GM13977 (cell line): Measurements from ENCODE around the gene RASGEF1B.

ENCODE experiments used
- DNase-seq: peaks from one replicate; pipeline ENCODE4 v3.0.0; 2012; ENCODE audit warnings: low spot score
- in situ Hi-C: fragments of 300-500 bp; cut with MboI; formaldehyde crosslinking; loops from one replicate; pipeline ENCODE4 v1.12.0; 2022; ENCODE audit warnings: low sequenced_read_pairs, low pct_unique_long_range_greater_than_20kb, mixed read lengths, inconsistent platforms; ENCODE audit not compliant: unreplicated experiment
- TF ChIP-seq, protein P1 (sequence below): IDR thresholded peaks from 2 replicates; pipeline ENCODE4 v1.5.1; 2012; ENCODE audit warnings: mild to moderate bottlenecking, control low read depth; ENCODE audit not compliant: insufficient read depth; ENCODE audit errors: extremely low read depth, missing control alignments

RASGEF1B gene

DNA sequence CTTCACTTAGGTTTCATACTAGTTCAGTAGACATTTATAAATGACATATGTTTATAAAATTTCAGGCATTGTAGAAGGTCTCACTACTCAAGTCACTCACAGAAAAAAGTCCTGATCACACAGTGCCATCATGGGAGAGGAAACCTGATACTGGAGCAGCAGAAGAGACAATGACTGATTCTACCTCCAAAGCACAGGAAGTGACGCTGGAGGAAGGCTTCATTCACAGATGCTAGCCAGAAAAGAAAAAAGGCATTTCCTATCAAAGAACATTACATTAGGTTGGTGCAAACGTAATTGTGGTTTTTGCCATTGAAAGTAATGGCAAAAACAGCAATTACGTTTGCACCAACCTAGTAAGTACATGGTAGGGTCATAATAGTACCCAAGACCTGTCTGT is 79.5 kb downstream of the RASGEF1B start:
- DNase-seq = no peak
- in situ Hi-C loops = no loop called here
- TF ChIP-seq, protein P1, sequence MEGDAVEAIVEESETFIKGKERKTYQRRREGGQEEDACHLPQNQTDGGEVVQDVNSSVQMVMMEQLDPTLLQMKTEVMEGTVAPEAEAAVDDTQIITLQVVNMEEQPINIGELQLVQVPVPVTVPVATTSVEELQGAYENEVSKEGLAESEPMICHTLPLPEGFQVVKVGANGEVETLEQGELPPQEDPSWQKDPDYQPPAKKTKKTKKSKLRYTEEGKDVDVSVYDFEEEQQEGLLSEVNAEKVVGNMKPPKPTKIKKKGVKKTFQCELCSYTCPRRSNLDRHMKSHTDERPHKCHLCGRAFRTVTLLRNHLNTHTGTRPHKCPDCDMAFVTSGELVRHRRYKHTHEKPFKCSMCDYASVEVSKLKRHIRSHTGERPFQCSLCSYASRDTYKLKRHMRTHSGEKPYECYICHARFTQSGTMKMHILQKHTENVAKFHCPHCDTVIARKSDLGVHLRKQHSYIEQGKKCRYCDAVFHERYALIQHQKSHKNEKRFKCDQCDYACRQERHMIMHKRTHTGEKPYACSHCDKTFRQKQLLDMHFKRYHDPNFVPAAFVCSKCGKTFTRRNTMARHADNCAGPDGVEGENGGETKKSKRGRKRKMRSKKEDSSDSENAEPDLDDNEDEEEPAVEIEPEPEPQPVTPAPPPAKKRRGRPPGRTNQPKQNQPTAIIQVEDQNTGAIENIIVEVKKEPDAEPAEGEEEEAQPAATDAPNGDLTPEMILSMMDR = no peak

DNA sequence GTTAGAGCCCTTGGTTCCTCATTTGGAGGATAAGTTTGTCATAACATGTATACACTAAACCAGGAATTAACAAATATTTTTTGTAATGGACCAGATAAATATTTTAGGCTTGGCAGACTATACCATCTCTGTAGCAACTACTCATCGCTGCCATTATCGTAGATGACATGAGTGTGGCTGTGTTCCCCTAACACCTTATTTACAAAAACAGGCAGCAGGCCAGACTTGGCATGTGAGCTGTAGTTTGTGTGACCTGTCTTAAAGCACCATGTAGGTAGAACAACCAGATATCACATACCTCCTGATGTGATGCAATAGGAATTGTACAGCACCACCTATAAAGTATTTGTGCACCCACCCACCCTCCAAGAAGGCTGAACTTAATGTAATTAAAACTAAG is 82.0 kb downstream of the RASGEF1B start:
- TF ChIP-seq, protein P1 = no peak
- DNase-seq = no peak
- in situ Hi-C loops = no loop called here

DNA sequence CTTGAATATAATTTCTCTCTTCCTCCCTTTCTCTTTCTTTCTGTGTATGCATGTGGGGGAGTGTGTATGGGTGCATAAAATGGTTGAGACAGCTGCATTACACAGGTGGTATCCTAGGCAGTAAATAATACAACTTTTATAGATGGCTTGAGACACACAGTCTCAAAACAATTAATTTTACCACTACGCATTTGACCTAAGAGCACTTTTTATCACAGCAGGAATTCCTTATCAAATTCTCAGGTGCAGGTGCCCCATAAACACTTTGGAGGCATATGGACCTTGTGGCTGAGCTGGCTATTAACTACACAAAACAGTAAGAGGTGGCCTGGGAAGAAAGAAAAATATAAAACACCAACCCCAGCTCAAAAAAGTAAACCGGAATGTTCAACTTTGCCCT is 91.3 kb downstream of the RASGEF1B start:
- DNase-seq = no peak
- in situ Hi-C loops = no loop called here
- TF ChIP-seq, protein P1 = no peak

DNA sequence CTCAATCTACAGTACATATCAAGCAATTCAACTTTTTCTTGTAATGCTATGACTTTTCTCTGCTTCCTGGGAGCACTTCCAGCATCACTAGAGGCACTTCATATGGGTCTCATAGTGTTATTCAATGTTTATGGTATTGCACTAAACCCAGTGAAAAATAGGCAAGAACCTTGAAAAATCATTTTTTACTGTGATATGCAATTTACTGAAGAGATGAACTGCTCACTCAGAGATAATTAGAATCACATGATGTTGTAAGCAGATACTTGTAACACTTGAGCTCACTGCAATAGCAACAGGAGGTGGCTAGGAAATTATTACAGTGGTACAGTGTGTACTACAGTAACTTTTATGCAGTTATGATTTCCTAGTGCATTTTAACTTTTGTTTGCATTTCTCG is 93.3 kb downstream of the RASGEF1B start:
- in situ Hi-C loops = no loop called here
- TF ChIP-seq, protein P1 = no peak
- DNase-seq = no peak

DNA sequence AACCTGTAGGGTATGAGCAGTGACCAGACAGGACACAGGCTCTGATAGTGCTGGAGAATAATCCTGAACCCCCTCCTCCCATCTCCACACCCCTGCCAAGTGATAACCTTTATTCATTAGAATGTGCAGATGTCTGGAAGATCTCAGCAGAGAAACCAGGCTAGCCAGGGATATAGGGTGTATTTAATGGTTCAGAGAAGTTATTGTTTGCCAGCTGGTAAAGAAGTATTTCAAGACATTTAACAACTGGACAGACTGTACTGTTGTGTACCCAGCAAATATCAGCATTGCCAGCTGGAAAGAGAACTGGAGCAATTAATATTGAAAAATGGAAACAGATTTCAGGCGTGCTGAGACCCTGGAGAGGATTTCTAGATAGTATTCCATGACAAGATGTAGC is 94.5 kb downstream of the RASGEF1B start:
- in situ Hi-C loops = no loop called here
- DNase-seq = no peak
- TF ChIP-seq, protein P1 = no peak

DNA sequence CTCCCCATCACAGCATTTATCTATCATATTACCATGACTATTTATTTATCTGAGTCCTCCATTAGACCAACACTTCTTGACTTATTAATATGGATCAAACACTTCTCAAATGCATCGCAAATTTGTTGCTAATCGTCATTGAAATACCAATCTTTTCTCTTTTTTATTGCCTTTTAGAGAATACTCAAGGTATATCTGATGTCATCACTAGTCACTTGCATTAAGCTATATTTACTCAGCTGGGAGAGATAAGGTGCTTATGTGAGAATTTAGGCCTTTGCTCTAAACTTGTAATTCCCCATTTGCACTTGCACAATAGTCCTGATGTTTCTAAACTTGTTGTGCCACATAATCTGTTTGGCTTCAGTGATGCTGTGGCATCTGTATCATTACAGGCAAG is 95.0 kb downstream of the RASGEF1B start:
- DNase-seq = no peak

More for the DNA sequence above, 95.0 kb downstream of the RASGEF1B start:
- in situ Hi-C loops = no loop called here
- TF ChIP-seq, protein P1 = no peak
